T-helper 9 cell (primary cell): ENCODE results near the gene PJVK.
A peak's percentile ranks its signal among the peaks of the same experiment; 100 is the strongest.
"Not testable (repeated sequence)": the region's sequence is repeated elsewhere in the genome, so short reads cannot be mapped to it uniquely, and the experiment has no call there.

ENCODE experiments used
- DNase-seq: peaks from one replicate; pipeline ENCODE4 v3.0.0-alpha.2; 2020
- total RNA-seq, 2 donors: gene quantifications; one replicate each; lab custom pipeline; 2026; lab: John Stamatoyannopoulos, UW

PJVK gene
- 1.4 to 2.7 reads per million in 2 donors for total RNA-seq

DNA sequence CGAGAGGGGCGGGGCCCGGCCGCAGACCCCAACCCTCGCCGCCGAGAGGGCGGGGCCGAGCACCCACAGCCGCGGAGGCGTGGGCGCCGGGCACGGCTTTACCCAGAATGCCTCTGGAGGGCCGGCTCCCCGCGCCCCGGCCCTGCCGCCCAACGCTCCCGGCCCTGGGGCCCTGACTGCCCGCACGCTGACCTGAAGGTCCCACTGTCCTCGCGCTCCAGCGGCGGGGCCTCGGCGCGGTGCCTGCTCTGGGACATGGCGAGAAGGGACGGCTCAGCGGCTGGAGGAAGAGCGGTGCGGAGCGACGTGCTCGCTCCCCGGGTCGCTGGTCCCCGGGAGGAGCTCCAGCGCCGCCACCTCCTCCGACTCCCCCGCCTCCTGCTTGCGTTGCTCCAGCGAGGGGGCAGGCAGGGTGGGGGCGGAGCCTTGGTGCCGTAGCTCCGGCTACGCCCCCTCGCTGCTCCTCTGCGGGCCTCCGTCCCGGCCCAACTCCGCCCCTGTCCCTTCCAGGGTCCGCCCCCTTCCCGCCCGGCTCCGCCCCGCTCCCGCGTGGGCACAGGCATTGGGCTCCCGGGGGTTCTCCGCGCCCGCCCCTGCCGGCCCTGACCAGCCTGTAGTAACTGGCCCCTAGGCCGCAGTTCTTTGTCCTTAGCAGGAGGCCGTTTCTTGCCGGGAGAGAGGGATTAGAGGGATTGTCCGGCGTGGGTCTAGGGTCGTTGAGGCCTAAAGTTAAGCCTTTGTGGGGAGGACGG is at the start of gene PJVK, which contains the start of gene PRKRA:
Gene PJVK, plus strand, starts transcription at position 605 of the 752 bp plus-strand sequence. CDS start 2,032 bp downstream, outside the sequence.
Gene PRKRA, minus strand, starts transcription at position 402 of the 752 bp plus-strand sequence. Its CDS starts 145 bp downstream, at position 257.
- peak; percentile 93 for DNase-seq

GRCh38 chr2:178401994-178402437 is 49.2 kb upstream of the PJVK start:
- DNase-seq, result no peak

DNA sequence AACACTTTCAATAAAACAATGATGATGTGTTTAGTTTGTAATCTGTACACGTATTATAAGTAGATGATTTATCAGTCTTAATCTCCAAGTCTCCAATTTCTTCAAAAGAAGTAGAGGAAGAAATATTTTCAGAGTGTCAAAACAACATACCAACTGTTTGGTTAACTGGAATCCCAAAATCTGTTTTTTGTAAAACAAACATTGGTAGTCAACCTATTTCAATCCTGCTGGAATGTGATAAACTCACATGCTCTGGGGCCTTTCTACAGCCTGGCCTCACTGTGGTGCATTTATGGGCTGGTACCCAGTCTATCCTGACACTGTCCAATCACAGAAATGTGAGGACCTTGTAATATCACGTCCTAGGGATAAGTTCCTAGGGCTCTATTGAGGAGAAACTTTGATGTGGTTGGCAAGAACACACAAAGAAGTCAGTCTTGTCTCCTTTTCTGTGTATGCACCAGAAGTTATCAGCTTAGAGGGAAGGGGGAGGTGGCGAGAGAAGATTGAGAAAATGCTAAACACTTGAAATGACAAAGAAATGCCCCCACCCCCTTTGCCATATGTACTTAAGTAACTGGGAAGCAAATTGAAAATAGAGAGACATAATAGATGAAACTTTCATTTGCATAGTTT is 47.4 kb upstream of the PJVK start:
- DNase-seq, result no peak

DNA sequence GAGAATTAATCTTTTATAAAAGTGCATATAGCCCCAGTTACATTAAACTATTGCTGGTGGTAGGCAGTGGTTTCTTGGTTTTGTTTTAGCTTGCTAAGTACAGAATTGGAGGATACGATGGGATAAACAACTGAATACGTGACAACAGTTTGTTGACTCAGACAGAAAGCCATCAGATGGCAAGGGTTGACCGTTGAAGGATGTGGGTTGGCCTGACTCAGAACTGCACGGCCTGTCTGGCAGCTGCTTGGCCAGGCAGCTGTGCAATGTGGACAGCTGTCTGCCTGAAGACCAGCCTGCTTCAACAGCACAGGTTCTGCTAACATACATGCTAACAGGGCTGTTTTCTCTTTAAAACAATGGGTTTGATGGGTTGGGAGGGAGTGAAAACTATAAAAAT is 46.8 kb upstream of the PJVK start:
- DNase-seq, result no peak

DNA sequence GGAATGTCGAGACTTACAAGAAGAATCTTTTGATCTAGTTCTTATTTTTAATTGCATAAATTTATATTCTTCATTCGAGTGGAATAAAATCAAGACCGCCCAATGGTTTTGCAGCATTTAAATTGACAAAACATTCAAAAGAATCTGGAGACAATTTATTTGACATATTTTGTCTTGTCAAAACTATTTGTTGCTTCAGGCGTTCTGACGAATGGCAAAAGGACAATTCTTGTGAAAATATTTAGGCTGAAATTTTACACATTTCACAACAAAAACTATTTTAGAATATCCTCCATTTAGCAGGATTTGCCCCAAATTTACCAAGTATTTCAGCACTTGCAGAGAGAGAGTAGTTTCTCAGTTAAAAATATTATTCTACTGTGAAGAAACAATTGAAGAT is 41.9 kb upstream of the PJVK start:
- DNase-seq, result no peak

DNA sequence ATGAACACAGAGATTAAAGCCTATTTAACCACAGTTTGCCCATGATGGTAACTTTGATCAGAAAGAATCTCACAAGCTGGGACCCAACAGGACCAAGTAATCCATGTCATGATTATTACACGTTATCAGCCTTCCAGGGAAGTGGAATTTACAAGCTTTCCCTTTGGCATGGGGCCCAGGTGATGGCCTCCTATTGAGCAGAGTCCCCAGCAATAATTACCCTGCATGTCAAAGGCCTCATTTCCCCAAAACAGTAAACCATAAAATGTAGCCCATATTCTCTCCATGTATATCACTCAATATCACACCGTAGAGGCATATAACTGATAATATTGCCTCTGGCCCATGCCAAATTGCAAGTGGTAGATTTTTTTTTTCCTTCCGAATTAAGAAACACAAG is 39.1 kb upstream of the PJVK start:
- DNase-seq, result no peak

- DNase-seq, result not testable (repeated sequence)
These were observed 38.7 kb upstream of the PJVK start for GRCh38 chr2:178412453-178412852.

DNA sequence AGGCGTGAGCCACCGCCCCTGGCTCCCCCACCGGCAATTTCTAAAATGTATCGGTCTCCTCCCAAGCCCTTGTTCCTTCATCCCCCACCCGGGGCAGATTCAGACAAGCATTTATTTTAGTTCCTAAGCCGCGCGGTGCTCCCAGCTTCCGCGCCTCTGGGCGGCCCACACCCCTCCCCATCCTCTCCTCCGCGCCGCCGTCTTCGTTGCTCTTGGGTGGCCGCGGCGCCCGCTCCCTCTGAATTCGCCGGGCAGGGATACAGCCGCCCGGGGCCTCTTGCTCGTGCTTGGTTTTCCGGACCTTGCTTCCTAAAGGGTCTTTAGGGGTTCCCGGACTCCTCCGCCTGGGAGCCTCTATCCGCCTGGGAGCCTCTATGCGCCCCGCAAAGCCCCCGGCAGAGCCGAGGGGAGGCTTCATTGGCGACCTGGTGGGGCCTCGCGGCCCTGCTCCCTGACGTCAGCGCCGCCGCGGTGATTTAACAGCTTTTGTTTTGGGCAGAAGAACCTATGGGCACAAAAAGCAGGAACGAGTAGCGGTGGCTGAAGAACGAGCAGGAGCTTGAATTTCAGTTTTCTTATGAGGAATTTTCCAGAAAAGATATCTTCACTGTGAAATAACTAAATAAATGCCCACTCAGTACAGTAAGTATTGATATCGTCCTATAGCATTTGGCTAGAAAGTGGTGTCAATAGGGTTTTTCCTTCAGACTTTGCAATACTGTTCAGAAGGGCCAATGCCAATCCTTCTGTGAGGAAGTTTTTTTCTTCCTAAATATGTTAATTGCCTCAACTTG is 37.5 kb upstream of the PJVK start:
- DNase-seq, result peak; percentile 61

- DNase-seq, result peak; percentile 60
These were observed 36.6 kb upstream of the PJVK start for GRCh38 chr2:178414266-178415247.

DNA sequence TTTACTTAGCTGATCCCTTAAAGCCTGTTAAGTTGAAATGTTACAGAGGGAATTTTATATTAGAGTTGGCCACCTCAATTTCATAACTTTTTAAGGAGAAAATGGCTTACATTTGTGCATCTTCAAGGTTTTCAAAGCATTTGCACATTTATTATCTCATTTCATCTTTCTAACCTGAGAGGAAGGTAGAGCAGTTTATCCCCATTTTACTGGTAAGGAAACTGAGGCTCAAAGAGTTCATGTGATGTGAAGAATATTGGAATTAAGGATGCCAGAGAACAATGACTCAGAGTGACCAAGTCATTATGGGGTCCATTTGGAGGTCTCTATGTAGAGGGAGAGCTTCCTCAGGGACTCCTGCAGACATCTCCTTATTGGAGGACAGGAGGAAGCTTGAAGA is 35.2 kb upstream of the PJVK start:
- no peak for DNase-seq

DNA sequence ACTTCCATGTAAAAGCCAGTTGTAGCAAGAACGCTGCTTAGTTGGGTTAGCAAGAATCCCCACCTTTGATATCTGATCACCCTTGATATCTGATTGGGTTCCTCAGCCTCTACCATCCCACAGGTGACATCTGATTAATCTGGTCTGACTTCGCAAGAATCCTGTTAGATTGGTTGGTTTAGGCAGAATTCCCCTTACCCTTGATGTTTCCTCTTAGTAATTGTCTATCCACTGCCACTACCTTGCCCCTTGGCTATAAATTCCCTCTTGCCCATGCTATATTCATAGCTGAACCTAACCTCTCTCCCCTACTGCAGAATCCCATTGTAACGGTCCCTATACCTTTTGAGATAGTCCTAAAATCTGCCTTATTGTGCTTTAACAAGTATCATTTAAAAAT is 33.3 kb upstream of the PJVK start:
- DNase-seq, result no peak

- DNase-seq, result no peak
These were observed 32.8 kb upstream of the PJVK start for GRCh38 chr2:178418426-178418825.

DNA sequence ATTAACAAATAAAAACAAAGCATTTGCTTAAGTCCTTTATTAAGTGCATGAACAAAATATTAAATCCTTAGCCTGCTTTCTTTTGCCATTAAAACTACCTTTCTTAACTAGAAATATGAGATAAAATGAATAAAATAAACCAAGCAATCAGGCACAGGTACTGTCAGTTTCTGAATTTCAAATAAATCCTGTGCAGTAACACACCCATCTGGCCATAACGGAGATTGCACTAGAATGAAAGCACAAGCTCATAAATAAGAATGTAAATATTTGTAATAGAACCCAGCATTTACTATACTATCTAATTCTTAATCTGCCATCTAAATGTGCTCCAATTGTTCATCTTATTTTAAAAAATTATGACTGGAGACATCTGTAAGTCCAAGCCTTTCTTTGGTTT is 32.1 kb upstream of the PJVK start:
- no peak for DNase-seq

- DNase-seq, result no peak
These were observed 30.6 kb upstream of the PJVK start for GRCh38 chr2:178420463-178420999.

DNA sequence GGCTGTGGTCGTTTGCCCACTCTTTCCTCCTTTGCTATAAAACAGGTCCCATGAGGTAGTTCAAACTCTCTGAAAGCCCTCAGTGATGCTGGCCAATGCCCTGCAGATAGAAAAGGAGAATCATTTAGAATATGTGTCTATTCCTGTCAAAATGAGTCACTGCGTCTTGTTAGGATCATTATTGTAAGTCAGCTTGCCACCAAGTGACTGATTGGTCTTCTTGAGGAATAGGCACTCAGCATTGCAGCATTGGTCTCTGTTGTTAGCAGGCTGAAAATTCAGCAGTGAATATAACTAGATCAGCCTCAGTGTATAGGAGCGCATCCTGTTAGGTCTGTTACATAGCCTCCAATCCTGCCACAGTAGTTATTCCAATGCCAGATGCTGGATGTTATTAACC is 29.1 kb upstream of the PJVK start:
- no peak for DNase-seq

- DNase-seq, result not testable (repeated sequence)
These were observed 27.4 kb upstream of the PJVK start for GRCh38 chr2:178423746-178424145.

GRCh38 chr2:178425255-178425827 is 25.8 kb upstream of the PJVK start:
- DNase-seq, result no peak

DNA sequence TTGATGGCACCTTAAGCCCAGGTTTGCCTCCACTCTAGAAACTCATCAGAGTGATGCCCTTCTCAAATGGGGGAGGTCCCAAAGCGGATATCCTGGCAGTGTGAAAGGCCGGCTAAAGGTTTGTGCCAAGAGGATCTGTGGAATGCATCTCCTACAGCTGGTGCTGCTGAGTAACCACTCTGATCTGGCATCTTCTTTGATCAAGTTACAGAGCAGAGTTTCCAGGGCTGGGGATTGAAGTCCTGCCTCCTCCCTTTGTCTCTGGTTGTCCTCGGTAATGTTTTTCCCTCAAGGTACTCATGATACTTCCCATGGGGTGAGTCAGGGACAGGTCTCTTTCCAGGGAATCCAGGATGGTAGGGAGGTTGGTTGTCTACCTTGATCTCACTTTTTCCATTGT is 24.8 kb upstream of the PJVK start:
- DNase-seq, result no peak

DNA sequence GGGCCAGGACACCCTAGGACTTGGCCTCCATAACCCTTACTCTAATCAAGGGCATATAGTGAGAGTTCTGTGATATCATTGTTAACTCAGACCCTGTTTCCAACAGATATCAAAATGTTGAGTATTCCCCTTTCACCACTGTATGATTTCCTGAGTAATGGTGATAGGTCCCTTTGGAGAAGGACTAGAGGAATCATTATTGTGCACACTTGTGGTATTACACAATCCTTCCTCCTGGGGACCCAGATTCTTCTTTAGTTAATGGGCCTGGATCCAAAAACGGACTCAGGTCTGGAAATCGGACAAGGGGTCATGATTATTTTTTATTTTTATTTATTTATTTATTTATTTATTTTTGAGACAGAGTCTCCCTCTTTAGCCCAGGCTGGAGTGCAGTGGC is 23.7 kb upstream of the PJVK start:
- no peak for DNase-seq

DNA sequence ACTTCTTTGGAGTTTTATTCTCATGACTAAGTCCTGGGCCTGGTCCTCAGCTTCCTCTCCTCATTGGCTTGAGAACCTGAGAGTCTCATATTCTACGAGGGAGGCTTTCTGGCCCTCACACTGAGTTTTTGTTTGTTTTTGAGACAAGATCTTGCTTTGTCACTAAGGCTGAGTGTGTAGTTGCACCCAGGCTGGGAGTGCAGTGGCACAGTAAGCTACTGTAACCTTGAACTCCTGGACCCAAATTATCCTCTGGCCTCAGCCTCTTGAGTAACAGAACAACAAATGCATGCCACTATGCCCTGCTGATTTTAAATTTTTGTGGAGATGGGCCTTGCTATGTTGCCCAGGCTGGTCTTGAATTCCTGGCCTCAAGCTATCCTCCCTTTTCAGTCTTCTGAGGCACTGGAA is 22.8 kb upstream of the PJVK start:
- DNase-seq, result no peak

GRCh38 chr2:178429336-178429735 is 21.8 kb upstream of the PJVK start:
- no peak for DNase-seq
